HCT116 (cell line): ENCODE results near the gene C12orf50.

Experiments used
- CTCF ChIP-seq, 3 experiments: fragments of 200-600 bp in 1 of 3; sonication (generic) in 1 of 3; IDR thresholded peaks in 2 of 3; conservative IDR thresholded peaks in 1 of 3; 2 replicates each; pipeline ENCODE4 v1.5.1; 2012 to 2017; ENCODE audit warnings: low read depth in 2 of 3, low read length in 2 of 3, antibody characterized with exemption in 1 of 3, borderline replicate concordance in 1 of 3, control low read depth in 1 of 3, mild to moderate bottlenecking in 1 of 3, mixed read lengths in 1 of 3, mixed run types in 1 of 3, moderate library complexity in 1 of 3; ENCODE audit not compliant: insufficient read depth in 1 of 3
- EZH2phosphoT487 ChIP-seq: fragments of 200-600 bp; IDR thresholded peaks from 2 replicates; pipeline ENCODE4 v1.6.1; 2018; ENCODE audit warnings: antibody characterized with exemption, borderline replicate concordance
- JUND ChIP-seq: IDR thresholded peaks from 2 replicates; pipeline ENCODE4 v1.6.1; 2012
- POLR2AphosphoS5 ChIP-seq: IDR thresholded peaks from 2 replicates; pipeline ENCODE4 v1.6.1; 2011; ENCODE audit warnings: mild to moderate bottlenecking, low read depth, low read length, moderate library complexity
- RAD21 ChIP-seq: IDR thresholded peaks from 2 replicates; pipeline ENCODE4 v1.6.1; 2012; ENCODE audit warnings: low read depth, mild to moderate bottlenecking
- REST ChIP-seq: IDR thresholded peaks from 2 replicates; pipeline ENCODE4 v1.6.1; 2012; ENCODE audit warnings: low read depth
- YY1 ChIP-seq: IDR thresholded peaks from 2 replicates; pipeline ENCODE4 v1.6.1; 2011; ENCODE audit warnings: low read length, low read depth, moderate library complexity, mild to moderate bottlenecking; ENCODE audit not compliant: insufficient replicate concordance; ENCODE audit errors: extremely low read depth
- ZFX ChIP-seq: fragments of 450-650 bp; IDR thresholded peaks from 2 replicates; pipeline ENCODE4 v1.6.1; 2017

- TF ChIP-seq POLR2AphosphoS5 (no peak), EZH2phosphoT487 (no peak), CTCF (IDR thresholded peaks at IDR 0.05 in 2 of 3, conservative IDR thresholded peaks at IDR 0.05 in 1 of 3; ENCODE audit: borderline replicate concordance in 1 of 3, insufficient read depth in 1 of 3, low read depth in 2 of 3, low read length in 2 of 3) (no peak), YY1 (no peak), ZFX (no peak), RAD21 (no peak), JUND (no peak), REST (no peak)
These were observed 76.4 kb downstream of the C12orf50 start for GRCh38 chr12:87952850-87953249.
